GM21529 (cell line): ENCODE measurements around the gene CCNB1IP1.
"Not testable (repeated sequence)": the region's sequence is repeated elsewhere in the genome, so short reads cannot be mapped to it uniquely, and the experiment has no call there.

Experiments used
- ATAC-seq: cut with Tn5 transposase; IDR thresholded peaks from one replicate; pipeline ENCODE4 v1.9.1; 2021; ENCODE audit not compliant: unreplicated experiment

Gene CCNB1IP1

GRCh38 chr14:20333494-20333841 lies 389 bp upstream of the CCNB1IP1 start:
- no peak for ATAC-seq

- no peak for ATAC-seq
Observed at GRCh38 chr14:20332431-20332787, 670 bp downstream of the CCNB1IP1 start.

GRCh38 chr14:20331053-20331613 lies 1.9 kb downstream of the CCNB1IP1 start:
- no peak for ATAC-seq

GRCh38 chr14:20329355-20329754 lies 3.7 kb downstream of the CCNB1IP1 start:
- ATAC-seq, result no peak

- ATAC-seq, result no peak
Observed at GRCh38 chr14:20328705-20329104, 4.4 kb downstream of the CCNB1IP1 start.

GRCh38 chr14:20327005-20327869 lies 5.8 kb downstream of the CCNB1IP1 start:
- peak; percentile 56 for ATAC-seq

- no peak for ATAC-seq
Observed at GRCh38 chr14:20317720-20318119, 15.4 kb downstream of the CCNB1IP1 start.

GRCh38 chr14:20314026-20314425 lies 19.1 kb downstream of the CCNB1IP1 start:
- ATAC-seq, result no peak

GRCh38 chr14:20306079-20306423 lies 27.0 kb downstream of the CCNB1IP1 start:
- ATAC-seq, result no peak

- ATAC-seq, result peak; percentile 96
Observed at GRCh38 chr14:20305265-20306078, 27.6 kb downstream of the CCNB1IP1 start, which contains the start of gene TTC5. TSS of gene TTC5 (minus strand) at chr14:20305951. CDS start at chr14:20305937, 14 bp downstream.

GRCh38 chr14:20302042-20302755 lies 30.9 kb downstream of the CCNB1IP1 start:
- ATAC-seq, result no peak

- peak; percentile 80 for ATAC-seq
Observed at GRCh38 chr14:20295067-20295466, 38.0 kb downstream of the CCNB1IP1 start.

- ATAC-seq, result no peak
Observed at GRCh38 chr14:20294636-20295035, 38.4 kb downstream of the CCNB1IP1 start.

GRCh38 chr14:20281998-20282397 lies 51.1 kb downstream of the CCNB1IP1 start:
- ATAC-seq, result not testable (repeated sequence)

GRCh38 chr14:20280265-20280664 lies 52.8 kb downstream of the CCNB1IP1 start:
- not testable (repeated sequence) for ATAC-seq

GRCh38 chr14:20278414-20278813 lies 54.7 kb downstream of the CCNB1IP1 start:
- no peak for ATAC-seq

- ATAC-seq, result no peak
Observed at GRCh38 chr14:20277409-20277808, 55.7 kb downstream of the CCNB1IP1 start.

- ATAC-seq, result no peak
Observed at GRCh38 chr14:20274062-20274461, 59.0 kb downstream of the CCNB1IP1 start.

- not testable (repeated sequence) for ATAC-seq
Observed at GRCh38 chr14:20264361-20264760, 68.7 kb downstream of the CCNB1IP1 start.

GRCh38 chr14:20262642-20263128 lies 70.4 kb downstream of the CCNB1IP1 start:
- no peak for ATAC-seq
